HL-60/S4 treated with retinoic acid at 250 ng/mL for 4 days and 3 days (cell line): Measurements from ENCODE around the gene KIF5C.
"Not testable (repeated sequence)": the region's sequence is repeated elsewhere in the genome, so short reads cannot be mapped to it uniquely, and the experiment has no call there.

Experiments
- in situ Hi-C: fragments of 300-500 bp; cut with MboI; formaldehyde crosslinking; loops from 2 replicates; pipeline ENCODE4 v1.7.0; 2022; ENCODE audit warnings: low sequenced_read_pairs

The KIF5C gene

GRCh38 chr2:148874868-148875341 is at the start of gene KIF5C:
Gene KIF5C, plus strand, starts transcription at chr2:148875227. Its CDS starts 391 bp downstream, at chr2:148875618.
- in situ Hi-C loops, result no loop called here

DNA sequence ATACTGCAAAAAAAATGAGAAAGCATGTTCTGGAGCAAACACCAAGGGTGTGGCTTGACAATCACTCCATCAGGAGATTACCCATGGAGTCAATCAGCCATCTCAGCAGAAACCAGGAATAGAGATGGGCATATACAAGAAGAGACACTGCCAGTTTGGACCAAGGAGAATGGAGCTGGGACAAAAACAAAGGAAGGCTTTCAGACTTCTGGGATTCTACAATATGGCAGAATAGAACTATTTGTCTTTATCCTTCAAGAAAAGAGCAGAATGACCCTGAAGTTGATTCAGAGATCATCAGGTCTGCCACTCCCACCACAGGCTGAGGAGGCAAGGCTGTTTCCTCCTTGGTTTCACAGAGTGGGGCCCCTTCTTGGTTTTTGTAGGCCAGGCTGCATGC is 48.2 kb upstream of the KIF5C start:
- in situ Hi-C loops, result no loop called here

- in situ Hi-C loops, result no loop called here
Observed at GRCh38 chr2:148828941-148829340, 46.1 kb upstream of the KIF5C start.

- in situ Hi-C loops, result no loop called here
Observed at GRCh38 chr2:148829618-148830017, 45.4 kb upstream of the KIF5C start.

- in situ Hi-C loops, result no loop called here
Observed at GRCh38 chr2:148832637-148833036, 42.4 kb upstream of the KIF5C start.

DNA sequence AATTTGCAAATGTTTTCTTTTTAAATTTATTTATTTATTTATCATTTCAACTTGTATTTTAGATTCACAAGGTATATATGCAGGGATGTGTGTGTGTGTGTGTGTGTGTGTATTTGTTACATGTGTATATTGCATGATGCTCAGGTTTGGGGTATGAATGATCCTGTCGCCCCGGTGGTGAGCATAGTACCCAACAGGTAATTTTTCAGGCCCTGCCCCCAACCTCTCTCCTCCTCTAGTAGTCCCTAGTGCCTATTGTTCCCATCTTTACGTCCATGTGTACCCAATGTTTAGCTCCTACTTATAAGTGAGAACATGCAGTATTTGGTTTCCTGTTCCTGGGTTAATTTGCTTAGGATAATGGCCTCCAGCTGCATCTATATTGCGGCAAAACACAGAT is 33.0 kb upstream of the KIF5C start:
- in situ Hi-C loops, result no loop called here

DNA sequence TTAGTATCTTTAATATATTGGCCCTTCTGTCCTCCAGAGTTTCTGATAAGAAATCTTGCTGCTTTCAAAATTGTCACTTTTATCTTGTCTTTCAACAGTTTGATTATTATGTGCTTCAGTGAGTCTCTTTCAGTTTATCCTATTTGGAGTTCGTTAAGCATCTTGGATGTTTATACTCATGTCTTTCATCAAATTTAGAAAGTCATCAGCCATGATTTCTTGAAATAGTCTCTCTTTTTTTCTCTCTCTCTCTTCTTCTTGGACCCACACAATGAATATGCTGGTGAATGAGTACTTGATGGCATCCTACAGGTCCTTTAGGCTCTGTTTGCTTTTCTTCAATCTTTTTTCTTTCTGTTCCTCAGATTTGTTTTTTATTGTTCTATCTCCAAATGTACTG is 26.9 kb upstream of the KIF5C start:
- in situ Hi-C loops, result no loop called here

GRCh38 chr2:148853458-148853857 is 21.6 kb upstream of the KIF5C start:
- in situ Hi-C loops, result no loop called here

DNA sequence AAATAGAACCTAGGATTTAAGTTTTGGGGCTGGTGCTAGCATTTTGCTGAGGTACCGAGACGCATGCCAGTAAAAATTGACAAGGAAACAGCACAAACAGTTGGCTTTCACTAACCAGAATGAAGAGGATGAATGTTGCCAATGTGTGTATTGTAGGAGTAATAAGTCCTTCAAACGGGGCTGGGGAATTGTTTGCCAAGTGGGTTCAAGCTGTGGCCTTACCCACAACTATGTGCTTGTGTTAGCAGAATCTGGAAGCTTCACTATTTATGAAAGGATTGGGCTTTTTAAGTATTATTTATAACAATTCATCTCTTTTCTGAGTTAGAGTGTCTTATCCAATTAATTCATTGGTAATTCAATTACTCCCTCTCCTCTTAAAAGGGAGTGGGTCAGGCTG is 15.0 kb upstream of the KIF5C start:
- in situ Hi-C loops, result no loop called here

DNA sequence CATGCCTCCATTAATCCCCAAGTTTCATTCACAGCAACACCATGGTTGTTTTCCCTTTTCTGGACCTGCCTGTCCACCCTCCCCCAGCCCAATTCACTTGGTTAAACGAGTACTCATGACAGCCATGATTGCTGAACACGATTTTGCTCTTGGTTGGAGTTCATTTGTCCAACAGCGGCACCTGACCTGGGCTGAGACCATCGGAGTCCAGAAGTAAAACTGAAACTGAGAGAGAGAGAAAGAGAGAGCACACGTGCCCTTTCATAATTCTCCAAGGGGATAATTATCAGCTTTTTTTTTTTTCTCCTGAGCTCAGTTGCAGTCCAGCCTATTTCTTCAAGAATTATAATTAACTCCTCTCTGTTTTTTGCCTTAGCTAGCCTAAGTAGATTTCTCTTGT is 13.7 kb upstream of the KIF5C start:
- in situ Hi-C loops, result no loop called here

GRCh38 chr2:148862478-148862877 is 12.5 kb upstream of the KIF5C start:
- in situ Hi-C loops, result not testable (repeated sequence)

DNA sequence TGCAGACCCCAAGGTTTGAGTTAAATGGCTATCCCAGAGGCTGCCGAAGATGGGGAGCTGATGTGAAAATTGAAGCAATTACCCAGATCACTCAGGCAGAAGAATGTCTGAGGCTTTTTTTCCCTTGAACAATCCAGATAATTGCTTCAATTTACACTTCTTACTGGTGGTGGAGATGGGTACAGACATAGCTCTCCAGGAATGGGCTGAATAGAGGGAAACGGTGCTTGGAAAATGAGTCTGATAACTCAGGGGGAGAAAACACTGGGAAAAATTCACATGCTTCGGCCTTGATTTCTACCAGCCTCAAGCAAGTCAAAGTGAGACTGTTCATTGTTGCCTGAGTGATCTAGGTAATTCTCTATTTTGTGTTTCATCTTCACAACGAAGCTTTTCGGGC is 9.5 kb upstream of the KIF5C start:
- in situ Hi-C loops, result no loop called here

- in situ Hi-C loops, result no loop called here
Observed at GRCh38 chr2:148866091-148866490, 8.9 kb upstream of the KIF5C start.

- in situ Hi-C loops, result no loop called here
Observed at GRCh38 chr2:148867079-148867769, 7.8 kb upstream of the KIF5C start.

DNA sequence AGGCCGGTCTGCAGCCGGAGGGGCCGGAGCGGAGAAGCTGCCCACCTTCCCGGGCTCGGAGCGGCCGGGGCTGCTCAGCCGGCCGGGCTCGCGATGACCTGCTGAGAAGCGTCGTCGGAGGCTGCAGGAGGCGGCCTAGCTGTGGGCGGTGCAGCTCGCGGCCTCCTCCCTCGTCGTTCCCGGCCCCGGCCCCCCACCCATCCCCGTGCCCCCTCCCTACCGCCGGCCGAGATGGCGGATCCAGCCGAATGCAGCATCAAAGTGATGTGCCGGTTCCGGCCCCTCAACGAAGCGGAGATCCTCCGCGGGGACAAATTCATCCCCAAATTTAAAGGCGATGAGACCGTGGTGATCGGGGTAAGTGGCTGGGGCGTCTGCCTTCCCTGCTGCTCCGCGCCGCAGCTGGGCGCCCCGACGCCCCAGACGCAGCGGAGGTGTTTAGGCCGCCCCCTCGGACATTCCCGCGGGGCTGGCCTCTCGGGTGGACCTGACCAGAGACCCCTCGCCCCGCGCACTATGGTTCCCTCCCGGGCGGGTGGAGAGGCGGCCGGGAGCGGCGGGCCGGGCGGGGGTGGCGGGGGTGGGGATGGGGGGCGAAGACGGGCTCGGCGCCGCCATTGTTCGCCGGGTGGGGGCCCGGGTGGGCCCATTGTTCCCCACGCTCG is 492 bp downstream of the KIF5C start:
- in situ Hi-C loops, result no loop called here

DNA sequence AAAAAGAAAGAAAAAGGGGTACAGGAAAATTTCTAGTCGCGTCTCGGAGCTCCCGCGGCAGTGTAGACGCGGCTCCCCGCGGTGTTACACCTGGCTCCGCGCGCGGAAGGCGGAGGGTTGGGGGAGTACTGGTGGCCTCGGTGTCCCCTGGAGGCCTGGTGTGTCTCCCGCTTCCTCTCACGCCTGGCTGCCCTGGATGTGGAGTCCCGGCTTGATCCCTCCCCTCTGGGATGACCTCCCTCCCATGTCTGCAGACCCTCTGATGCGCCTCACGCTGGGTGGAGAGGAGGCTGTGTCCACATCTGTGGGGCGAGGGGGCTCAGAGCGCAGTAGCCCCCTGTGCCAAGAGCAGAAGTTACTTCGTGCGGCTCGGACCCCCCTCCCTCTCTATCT is 1.2 kb downstream of the KIF5C start:
- in situ Hi-C loops, result no loop called here

DNA sequence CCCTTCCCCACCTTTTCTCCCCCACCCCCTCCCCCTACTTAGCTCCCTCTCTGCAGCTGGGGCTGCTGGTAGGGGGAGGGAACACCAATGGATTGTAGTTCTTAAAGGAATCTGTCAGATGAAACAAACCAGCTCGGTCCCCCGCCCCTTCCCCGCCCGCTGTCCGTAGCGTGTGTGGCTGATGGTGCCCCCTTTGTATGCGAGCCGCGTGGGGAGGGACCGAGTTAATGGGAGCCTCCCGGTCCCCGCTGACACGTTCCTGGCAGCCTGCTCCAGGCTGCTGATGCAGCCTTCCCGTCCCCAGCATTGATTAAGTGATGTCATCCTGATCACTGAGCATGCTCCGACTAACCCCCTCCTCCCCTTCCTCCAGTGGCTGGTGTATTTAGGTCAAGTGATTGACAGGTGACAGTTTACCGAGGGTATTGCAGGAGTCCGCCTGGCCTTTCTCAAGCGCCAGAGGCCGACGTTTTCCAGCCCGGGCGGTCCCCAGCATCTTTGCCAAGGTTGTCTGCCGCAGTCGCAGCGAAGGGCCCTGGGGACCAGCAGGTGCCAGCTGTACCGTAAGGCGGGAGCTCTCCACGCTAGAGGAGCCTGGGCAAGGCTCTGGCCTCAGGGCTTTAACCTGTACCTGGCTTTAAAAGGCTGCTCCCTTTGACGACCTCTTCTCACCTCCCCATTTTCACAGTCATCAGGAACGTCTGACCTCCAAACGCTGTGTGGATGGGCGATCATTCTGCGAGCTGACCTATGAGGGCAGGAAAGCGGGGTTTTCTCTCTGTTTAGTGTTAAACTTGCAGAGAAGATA is 1.8 kb downstream of the KIF5C start:
- in situ Hi-C loops, result no loop called here

DNA sequence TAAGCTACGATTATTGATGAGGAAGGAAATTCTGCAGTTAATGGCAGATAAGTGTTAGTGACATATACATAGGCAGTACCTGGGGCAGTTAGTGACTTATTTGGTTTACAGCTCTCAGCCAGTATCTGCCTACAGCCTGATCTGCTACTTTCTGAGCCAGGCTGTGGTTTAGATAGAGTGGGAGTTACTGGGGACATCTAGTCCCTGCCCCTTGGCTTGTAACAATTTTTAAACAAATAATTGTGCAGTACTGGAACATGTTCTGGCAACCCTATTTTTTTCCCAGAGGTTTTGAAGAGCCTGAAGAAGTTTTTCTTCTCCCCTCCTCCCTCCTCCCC is 2.3 kb downstream of the KIF5C start:
- in situ Hi-C loops, result no loop called here

DNA sequence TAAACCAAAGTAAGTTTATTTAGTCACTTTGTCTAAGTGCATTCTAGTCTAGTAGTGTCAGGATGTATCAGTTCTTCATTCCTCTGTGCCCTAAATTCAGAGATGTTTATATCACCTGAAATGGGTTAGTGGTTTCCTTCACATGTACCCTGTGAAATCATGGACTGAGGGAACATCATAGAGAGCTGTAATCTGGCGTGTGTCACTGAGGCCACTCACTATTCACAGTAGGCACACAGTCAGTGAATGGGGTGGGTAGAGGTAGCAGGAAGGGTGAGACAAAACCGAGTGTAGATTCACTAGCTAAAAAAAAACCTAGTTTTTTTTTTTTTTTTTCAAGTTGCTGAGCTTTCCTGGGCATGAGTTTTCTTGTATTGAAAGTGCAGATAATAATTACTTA is 5.6 kb downstream of the KIF5C start:
- in situ Hi-C loops, result no loop called here

DNA sequence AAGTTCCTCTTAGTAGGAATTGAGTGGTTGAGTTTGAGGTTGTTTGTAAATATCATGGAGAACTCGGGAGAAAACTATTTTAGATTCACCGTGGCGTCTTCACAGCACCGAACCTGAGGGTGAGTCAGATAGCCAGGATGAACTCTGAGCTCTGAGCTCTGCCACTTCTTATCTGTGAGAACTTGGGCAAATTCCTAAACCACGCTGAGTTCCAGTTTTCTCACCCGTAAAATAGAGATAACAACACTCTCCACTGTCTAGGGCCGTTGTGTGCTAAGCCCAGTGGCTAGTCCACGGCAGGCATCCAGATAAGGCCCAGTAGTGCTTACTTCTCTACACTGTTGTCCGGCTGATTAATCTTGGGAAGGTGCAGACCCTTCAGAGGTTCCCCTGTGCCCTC is 7.0 kb downstream of the KIF5C start:
- in situ Hi-C loops, result no loop called here

- in situ Hi-C loops, result no loop called here
Observed at GRCh38 chr2:148885209-148885608, 10.2 kb downstream of the KIF5C start.

- in situ Hi-C loops, result no loop called here
Observed at GRCh38 chr2:148885988-148886387, 11.0 kb downstream of the KIF5C start.
